MCF 10A (cell line): Measurements from ENCODE around the gene KLHL12. TPM values are rescaled to one million over a fixed set of nuclear protein-coding genes. Genes with fewer than 3 reads are reported as not detected.
"Not testable (repeated sequence)": the region's sequence is repeated elsewhere in the genome, so short reads cannot be mapped to it uniquely, and the experiment has no call there.

ENCODE experiments used
- BruUV-seq: library from RNA; stranded (reverse); fragments of 400-500 nt; replicated peaks from 2 replicates; lab custom pipeline; 2021; lab: Mats Ljungman, UMichigan
- CTCF ChIA-PET: fragments of 300-600 bp; sonication (Branson Sonifier 250); formaldehyde crosslinking; extraction: SDS; loops from one replicate; lab custom pipeline; 2021; ENCODE audit warnings: antibody characterized with exemption, inconsistent platforms; lab: Yijun Ruan, JAX
- POLR2A ChIA-PET: fragments of 300-600, 350-650 bp; sonication (Branson Sonifier 250); formaldehyde crosslinking; extraction: SDS; loops from one replicate; lab custom pipeline; 2020; ENCODE audit warnings: antibody characterized with exemption, inconsistent platforms; lab: Yijun Ruan, JAX
- DNase-seq: peaks from one replicate; pipeline ENCODE4 v3.0.0-alpha.2; 2018; ENCODE audit not compliant: unreplicated experiment
- H3K27ac Mint-ChIP-seq: one replicate; pipeline ENCODE4 v1.8.0; 2022; ENCODE audit warnings: mild to moderate bottlenecking, low read depth, mixed read lengths; ENCODE audit not compliant: unreplicated experiment
- H3K27me3 Mint-ChIP-seq: one replicate; pipeline ENCODE4 v1.8.0; 2022; ENCODE audit warnings: mixed read lengths; ENCODE audit not compliant: insufficient read depth, unreplicated experiment
- H3K36me3 Mint-ChIP-seq: one replicate; pipeline ENCODE4 v1.8.0; 2022; ENCODE audit warnings: mild to moderate bottlenecking, moderate library complexity, mixed read lengths; ENCODE audit not compliant: insufficient read depth, unreplicated experiment
- H3K4me1 Mint-ChIP-seq: one replicate; pipeline ENCODE4 v1.8.0; 2022; ENCODE audit warnings: mixed read lengths; ENCODE audit not compliant: insufficient read depth, unreplicated experiment
- H3K4me3 Mint-ChIP-seq: one replicate; pipeline ENCODE4 v1.8.0; 2022; ENCODE audit warnings: mild to moderate bottlenecking, moderate library complexity, mixed read lengths; ENCODE audit not compliant: unreplicated experiment
- H3K9me3 Mint-ChIP-seq: one replicate; pipeline ENCODE4 v1.8.0; 2022; ENCODE audit warnings: mixed read lengths; ENCODE audit not compliant: unreplicated experiment
- intact Hi-C: fragments of 100-400 bp; cut with micrococcal nuclease; formaldehyde crosslinking; loops from 2 replicates; pipeline ENCODE4 v1.14.1; 2022
- total RNA-seq: library from RNA; stranded (reverse); gene quantifications from 2 replicates; pipeline ENCODE4 v1.2.3, GENCODE V29; 2022
- TF ChIP-seq, protein P1 (sequence below): fragments of 200-600 bp; IDR thresholded peaks from one replicate; pipeline ENCODE4 v1.8.0; 2022; ENCODE audit warnings: antibody characterized with exemption, mild to moderate bottlenecking; ENCODE audit not compliant: unreplicated experiment

Gene KLHL12
- total RNA-seq, 1 experiment from 2014 or later: 51.0 TPM

GRCh38 chr1:202905331-202905730, 21.7 kb downstream of the KLHL12 start:
- CTCF ChIA-PET: interaction anchor here (0.7 to 1.0 kb wide), 2 partner anchors 46 to 48 kb away, joined by 3 to 4 read pairs; no protein-coding TSS in a partner anchor
- no peaks in the 10 kb centered on the region for H3K9me3 Mint-ChIP-seq
- BruUV-seq: no TSS peak

GRCh38 chr1:202903808-202904207, 23.2 kb downstream of the KLHL12 start:
- H3K9me3 Mint-ChIP-seq, BruUV-seq, H3K27me3 Mint-ChIP-seq, intact Hi-C loops, H3K4me3 Mint-ChIP-seq, H3K27ac Mint-ChIP-seq, DNase-seq, H3K4me1 Mint-ChIP-seq: not testable (repeated sequence)
- CTCF ChIA-PET: interaction anchor here (0.8 to 1.5 kb wide), 3 partner anchors 14 to 96 kb away, joined by 3 to 4 read pairs (median 3); no protein-coding TSS in a partner anchor
- H3K36me3 Mint-ChIP-seq: peaks cover 97% of the 10 kb centered on the region
- POLR2A ChIA-PET: interaction anchor here (0.6 kb wide), 1 partner anchor 12 kb away, joined by 3 read pairs; no protein-coding TSS in a partner anchor

More at GRCh38 chr1:202905331-202905730, 21.7 kb downstream of the KLHL12 start:
- H3K4me1 Mint-ChIP-seq: no peaks in the 10 kb centered on the region
- peaks cover 100% of the 10 kb centered on the region for H3K36me3 Mint-ChIP-seq
- no peaks in the 10 kb centered on the region for H3K27me3 Mint-ChIP-seq
- intact Hi-C loops: no loop called here
- TF ChIP-seq, protein P1, sequence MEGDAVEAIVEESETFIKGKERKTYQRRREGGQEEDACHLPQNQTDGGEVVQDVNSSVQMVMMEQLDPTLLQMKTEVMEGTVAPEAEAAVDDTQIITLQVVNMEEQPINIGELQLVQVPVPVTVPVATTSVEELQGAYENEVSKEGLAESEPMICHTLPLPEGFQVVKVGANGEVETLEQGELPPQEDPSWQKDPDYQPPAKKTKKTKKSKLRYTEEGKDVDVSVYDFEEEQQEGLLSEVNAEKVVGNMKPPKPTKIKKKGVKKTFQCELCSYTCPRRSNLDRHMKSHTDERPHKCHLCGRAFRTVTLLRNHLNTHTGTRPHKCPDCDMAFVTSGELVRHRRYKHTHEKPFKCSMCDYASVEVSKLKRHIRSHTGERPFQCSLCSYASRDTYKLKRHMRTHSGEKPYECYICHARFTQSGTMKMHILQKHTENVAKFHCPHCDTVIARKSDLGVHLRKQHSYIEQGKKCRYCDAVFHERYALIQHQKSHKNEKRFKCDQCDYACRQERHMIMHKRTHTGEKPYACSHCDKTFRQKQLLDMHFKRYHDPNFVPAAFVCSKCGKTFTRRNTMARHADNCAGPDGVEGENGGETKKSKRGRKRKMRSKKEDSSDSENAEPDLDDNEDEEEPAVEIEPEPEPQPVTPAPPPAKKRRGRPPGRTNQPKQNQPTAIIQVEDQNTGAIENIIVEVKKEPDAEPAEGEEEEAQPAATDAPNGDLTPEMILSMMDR: no peak
- POLR2A ChIA-PET: interaction anchor here (0.9 kb wide), 1 partner anchor 93 kb away, joined by 4 read pairs; no protein-coding TSS in a partner anchor
- H3K4me3 Mint-ChIP-seq: no peak overlapping the region
- DNase-seq: no peak
- no peak overlapping the region for H3K27ac Mint-ChIP-seq

DNA sequence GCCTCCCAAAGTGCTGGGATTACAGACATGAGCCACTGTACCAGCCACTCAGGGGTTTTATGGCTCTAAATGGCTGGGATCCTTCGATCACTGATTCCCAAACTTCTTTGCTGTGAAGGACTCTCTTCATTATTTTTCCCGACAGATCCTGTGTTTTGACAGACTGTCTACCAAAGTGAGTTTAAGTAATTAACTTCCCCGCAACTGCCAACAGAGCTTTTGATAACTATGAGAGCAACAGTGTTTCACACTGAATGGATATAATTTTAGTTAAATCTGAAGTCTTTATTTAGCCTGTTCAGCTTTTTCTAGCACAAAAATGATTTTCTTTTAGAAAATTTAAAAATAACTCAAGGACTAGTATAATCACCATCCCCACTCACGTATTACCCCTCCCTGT, 25.5 kb downstream of the KLHL12 start:
- Mint-ChIP-seq H3K9me3 (no peaks in the 10 kb centered on the region), H3K4me1 (no peaks in the 10 kb centered on the region), H3K4me3 (no peak overlapping the region), H3K27me3 (no peaks in the 10 kb centered on the region), H3K27ac (no peak overlapping the region), H3K36me3 (peaks cover 97% of the 10 kb centered on the region)
- CTCF ChIA-PET: interaction anchor here (0.6 to 0.9 kb wide), 3 partner anchors 88 to 142 kb away, joined by 3 to 4 read pairs (median 3); no protein-coding TSS in a partner anchor
- no peak for DNase-seq
- intact Hi-C loops: no loop called here
- POLR2A ChIA-PET: interaction anchor here (0.7 to 2.9 kb wide), 4 partner anchors 11 to 93 kb away, joined by 3 to 11 read pairs (median 4); partner anchors contain the start of gene KDM5B
- no TSS peak for BruUV-seq
- TF ChIP-seq, protein P1: no peak

- peaks cover 77% of the 10 kb centered on the region for H3K36me3 Mint-ChIP-seq
- intact Hi-C loops: no loop called here
- H3K9me3 Mint-ChIP-seq: no peaks in the 10 kb centered on the region
- peaks cover 7% of the 10 kb centered on the region for H3K4me1 Mint-ChIP-seq
- ChIA-PET CTCF (interaction anchor here (0.8 kb wide), 1 partner anchor 135 kb away, joined by 3 read pairs; no protein-coding TSS in a partner anchor), POLR2A (interaction anchor here (0.6 kb wide), 1 partner anchor 12 kb away, joined by 3 read pairs; no protein-coding TSS in a partner anchor)
- BruUV-seq: no TSS peak
- TF ChIP-seq, protein P1: no peak
- DNase-seq: peak; percentile 14
- no peaks in the 10 kb centered on the region for H3K27me3 Mint-ChIP-seq
- H3K27ac Mint-ChIP-seq: no peak overlapping the region
- H3K4me3 Mint-ChIP-seq: no peak overlapping the region
Observed at GRCh38 chr1:202892501-202892900, 34.5 kb downstream of the KLHL12 start.
